Smooth muscle cell of bladder (primary cell): ENCODE measurements around the gene TBX18. TPM values are rescaled to one million over a fixed set of nuclear protein-coding genes. Genes with fewer than 3 reads are reported as not detected.

Experiments
- total RNA-seq: library from RNA; depleted of rRNA; stranded (reverse); fragments of >200 nt; gene quantifications from 2 replicates; pipeline ENCODE4 v1.2.3, GENCODE V29; 2014

The TBX18 gene
- total RNA-seq: 20.5 and 34.9 TPM in 2 replicates

DNA sequence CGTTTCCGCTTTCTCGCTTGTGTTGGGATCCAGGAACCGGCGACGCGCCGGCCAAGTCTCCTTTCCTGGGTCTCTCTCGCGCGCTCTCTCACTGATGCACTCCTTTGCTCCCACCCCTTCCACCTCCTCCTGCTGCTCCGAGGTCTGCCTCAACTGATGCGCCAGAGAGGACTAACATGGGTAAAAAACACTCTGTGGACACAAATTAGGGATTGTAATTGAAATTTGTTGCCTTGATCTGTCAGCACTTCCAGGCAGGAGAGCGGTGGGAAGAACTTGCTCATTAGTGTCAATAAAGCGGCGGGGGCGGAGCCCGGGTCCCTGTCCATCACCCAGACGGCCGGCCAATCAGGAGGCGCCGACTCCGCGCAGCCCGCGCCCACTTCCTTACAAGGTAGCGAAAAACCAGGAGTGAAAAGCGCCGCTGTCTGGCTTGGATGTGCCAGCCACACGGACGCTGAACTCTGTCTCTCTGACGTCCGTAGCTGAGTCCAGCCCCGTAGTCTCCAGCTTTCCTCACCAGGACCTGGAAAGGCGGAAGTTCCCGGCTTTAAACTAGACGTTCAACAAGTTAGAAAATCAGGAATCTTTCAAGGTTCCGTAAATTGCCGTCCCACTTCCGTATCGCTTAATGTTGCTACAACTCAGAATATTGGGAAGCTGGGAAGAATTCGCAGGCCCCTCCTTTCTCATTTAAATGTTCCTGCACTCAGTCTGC lies at the start of gene TBX18:
Gene TBX18 (minus strand): TSS at position 267 of the 718 bp plus-strand sequence. CDS start 417 bp downstream, outside the sequence.

